T-helper 9 cell (primary cell): ENCODE measurements around the gene MINAR1.

Experiments
- DNase-seq: peaks from one replicate; pipeline ENCODE4 v3.0.0-alpha.2; 2020

The MINAR1 gene

DNA sequence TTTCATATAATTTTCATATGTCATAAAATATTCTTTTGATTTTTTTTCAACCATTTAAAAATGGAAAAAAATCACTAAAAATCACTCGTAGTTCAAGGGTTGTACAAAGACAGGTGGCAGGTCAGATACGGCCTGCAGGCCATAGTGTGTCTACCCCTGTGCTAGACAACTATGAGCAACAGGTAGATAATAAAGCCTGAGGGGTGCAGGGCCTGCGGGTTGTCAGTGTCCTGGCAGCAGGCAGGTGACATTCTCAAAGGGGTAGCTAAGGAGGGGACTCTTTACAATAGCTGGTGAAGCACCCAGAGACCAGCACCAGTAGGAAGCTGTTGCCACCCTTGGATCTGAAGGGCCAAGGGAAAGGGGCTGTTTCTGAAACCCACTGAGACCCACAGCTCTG, 34.4 kb downstream of the MINAR1 start:
- no peak for DNase-seq

DNA sequence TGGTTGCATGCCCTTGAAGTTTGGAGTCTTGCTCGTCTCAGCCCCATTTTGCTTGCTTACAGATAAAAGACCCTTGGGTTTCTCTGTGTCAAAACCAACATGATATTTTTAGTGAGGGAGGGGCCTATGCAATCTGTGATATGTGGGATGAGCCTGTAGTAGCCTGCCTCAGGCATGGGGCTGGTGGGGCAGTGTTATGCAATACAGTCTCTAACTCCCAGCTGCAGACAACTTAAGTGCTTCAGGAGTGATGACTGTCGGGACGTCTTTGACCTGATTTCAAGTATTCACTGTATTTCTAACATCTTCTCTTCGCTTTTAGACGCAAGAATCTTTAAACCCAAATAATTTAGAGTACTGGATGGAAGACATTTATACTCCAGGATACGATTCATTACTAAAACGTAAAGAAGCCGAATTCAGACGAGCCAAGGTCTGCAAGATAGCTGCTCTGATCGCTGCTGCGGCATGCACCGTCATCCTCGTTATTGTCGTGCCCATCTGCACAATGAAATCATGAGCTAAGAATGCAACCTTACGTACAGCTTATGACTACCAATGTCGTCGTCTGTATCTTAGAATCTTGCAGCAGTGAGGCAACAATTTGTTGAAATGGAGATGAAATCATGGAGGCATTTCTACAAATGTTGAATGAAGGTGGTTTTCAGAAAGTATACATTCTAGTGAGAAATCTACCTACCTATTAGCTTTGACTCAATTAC, 35.9 kb downstream of the MINAR1 start:
- no peak for DNase-seq

DNA sequence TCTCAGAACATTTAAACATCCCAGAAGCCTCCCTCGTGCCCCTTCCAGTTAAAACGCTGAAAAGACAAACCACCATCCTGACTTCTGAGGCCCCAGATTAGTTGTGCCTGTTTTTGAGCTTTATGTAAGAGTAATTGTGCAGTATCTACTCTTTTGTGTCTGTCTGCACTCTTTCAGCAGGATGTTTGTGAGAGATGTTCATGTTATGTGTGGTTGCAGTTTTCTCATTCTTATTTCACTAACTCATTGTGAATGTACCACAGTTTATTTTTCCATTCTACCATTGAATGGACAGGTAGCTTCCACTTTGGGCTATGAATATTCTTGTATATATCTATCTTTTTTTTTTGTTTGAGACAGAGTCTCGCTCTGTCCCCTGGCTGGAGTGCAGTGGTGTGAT, 40.3 kb downstream of the MINAR1 start:
- no peak for DNase-seq

DNA sequence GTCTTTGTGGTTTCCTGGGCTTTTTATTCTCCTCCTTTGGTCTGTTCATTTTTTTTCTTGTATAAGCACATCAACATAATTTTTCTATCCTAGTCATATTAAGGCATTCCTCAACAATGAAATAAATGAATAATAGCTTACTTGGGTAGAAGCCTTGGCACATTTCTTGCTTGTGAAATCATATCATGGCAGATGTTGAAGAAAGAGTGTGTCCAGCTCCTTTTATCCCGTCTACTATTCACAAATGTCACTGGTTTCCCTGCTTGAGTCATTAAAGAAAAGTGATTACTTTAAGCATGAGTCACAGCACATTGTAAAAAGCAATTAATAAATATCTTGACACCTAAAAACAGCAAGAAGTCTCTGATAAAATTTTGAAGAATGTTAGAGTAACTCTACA, 42.1 kb downstream of the MINAR1 start:
- no peak for DNase-seq

DNA sequence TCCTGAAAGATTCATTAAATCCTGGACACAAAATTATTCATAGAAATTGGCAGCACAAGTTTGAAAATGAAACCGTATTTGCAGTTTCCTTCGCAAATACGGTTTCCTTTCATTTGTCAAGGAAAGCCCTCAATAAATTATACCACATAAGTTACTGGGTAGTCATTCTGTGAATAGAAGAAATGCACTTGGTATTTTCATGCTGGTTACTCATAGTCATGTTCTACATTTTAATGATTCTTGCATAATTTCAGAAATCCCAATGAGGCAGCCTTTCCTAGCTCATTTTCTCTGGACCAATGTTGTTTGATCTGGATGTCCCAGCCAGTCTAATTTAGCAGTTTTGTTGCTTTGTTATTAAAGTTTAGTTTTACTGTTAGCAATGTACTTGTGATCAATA, 43.2 kb downstream of the MINAR1 start:
- no peak for DNase-seq

DNA sequence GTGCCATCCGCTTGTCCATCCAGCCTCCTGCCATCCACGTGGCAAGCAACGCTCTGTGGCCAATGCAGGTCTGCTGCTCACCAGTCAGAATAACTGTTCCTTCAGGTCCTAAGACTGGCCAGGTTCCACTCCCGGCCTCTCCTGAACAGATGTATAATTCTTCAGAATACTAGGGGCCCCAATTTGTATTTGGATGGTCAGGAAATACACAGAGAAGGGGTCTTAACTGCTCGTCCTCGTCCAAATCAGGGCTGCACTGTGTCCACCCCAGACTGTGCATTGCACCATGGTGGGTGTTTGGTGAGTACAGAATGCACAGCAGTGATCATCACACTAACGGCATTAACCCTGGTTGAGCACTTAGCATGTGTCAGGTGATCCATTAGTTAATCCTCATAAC, 46.0 kb downstream of the MINAR1 start:
- DNase-seq: no peak

DNA sequence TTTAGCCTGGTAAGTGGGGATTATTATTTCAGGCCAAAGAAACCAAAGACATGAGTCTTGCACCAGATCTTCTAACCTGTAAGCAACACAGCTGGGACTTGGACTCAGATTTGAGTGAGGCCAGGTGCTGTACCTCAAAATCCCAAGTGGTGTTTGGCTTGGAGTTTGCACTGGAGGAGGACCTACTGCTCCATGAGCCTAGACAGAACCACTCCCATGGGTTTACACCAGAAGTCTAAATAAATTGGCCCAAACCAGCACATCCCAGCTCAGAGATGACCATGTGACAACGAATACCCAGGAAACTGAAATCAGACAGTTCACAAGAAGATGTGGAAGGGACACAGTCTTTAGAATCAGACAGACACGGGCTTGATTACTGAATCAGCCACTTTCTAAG, 47.5 kb downstream of the MINAR1 start:
- DNase-seq: no peak

DNA sequence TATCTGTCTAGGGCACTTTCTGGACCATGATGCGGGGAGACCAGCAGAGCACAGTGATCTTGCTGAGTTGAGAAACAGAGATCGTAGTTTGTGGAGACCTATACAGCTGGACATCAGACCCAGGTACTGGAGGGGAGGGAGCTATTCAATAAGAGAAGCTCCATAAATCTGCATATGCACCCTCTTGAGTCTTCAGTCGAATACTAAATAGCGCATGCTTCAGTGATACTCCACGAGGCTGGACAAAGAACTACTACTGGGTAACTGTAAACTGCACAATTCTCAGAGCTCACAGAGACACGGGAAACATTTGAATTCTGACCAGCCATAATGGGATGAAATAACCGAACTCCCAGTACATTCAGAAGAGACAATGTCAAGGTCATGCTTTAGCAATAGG, 49.7 kb downstream of the MINAR1 start:
- no peak for DNase-seq
